COLO668 (cell line): ENCODE measurements around the gene CDKAL1.
"Not testable (repeated sequence)": the region's sequence is repeated elsewhere in the genome, so short reads cannot be mapped to it uniquely, and the experiment has no call there.

Experiments
- DNase-seq: peaks from one replicate; lab custom pipeline; 2025; ENCODE audit not compliant: unreplicated experiment; lab: John Stamatoyannopoulos, UW

CDKAL1 gene

GRCh38 chr6:20632696-20633095 lies 98.4 kb downstream of the CDKAL1 start:
- DNase-seq, result no peak

GRCh38 chr6:20633566-20634340 lies 99.5 kb downstream of the CDKAL1 start:
- DNase-seq, result no peak

- no peak for DNase-seq
These were observed 104.9 kb downstream of the CDKAL1 start for GRCh38 chr6:20639161-20639560.

GRCh38 chr6:20640181-20640580 lies 105.9 kb downstream of the CDKAL1 start:
- DNase-seq, result no peak

- DNase-seq, result no peak
These were observed 108.2 kb downstream of the CDKAL1 start for GRCh38 chr6:20642441-20642840.

- no peak for DNase-seq
These were observed 110.6 kb downstream of the CDKAL1 start for GRCh38 chr6:20644667-20645370.

GRCh38 chr6:20645572-20645971 lies 111.3 kb downstream of the CDKAL1 start:
- not testable (repeated sequence) for DNase-seq

GRCh38 chr6:20647585-20647984 lies 113.3 kb downstream of the CDKAL1 start:
- no peak for DNase-seq

- not testable (repeated sequence) for DNase-seq
These were observed 115.6 kb downstream of the CDKAL1 start for GRCh38 chr6:20649696-20650470.

- no peak for DNase-seq
These were observed 118.2 kb downstream of the CDKAL1 start for GRCh38 chr6:20652299-20653084.

- no peak for DNase-seq
These were observed 118.8 kb downstream of the CDKAL1 start for GRCh38 chr6:20653085-20653479.

- no peak for DNase-seq
These were observed 121.1 kb downstream of the CDKAL1 start for GRCh38 chr6:20655317-20655716.

- no peak for DNase-seq
These were observed 123.1 kb downstream of the CDKAL1 start for GRCh38 chr6:20657274-20657800.

- no peak for DNase-seq
These were observed 123.8 kb downstream of the CDKAL1 start for GRCh38 chr6:20658053-20658452.

- DNase-seq, result no peak
These were observed 124.3 kb downstream of the CDKAL1 start for GRCh38 chr6:20658516-20658915.

- no peak for DNase-seq
These were observed 126.3 kb downstream of the CDKAL1 start for GRCh38 chr6:20660534-20660933.

GRCh38 chr6:20661721-20662120 lies 127.5 kb downstream of the CDKAL1 start:
- DNase-seq, result no peak

- no peak for DNase-seq
These were observed 130.0 kb downstream of the CDKAL1 start for GRCh38 chr6:20664250-20664649.

GRCh38 chr6:20665290-20665689 lies 131.0 kb downstream of the CDKAL1 start:
- no peak for DNase-seq

GRCh38 chr6:20669571-20670314 lies 135.5 kb downstream of the CDKAL1 start:
- no peak for DNase-seq
